Measurements from ENCODE around the gene SLC25A38.

GRCh38 chr3:39350714-39351113, 32.5 kb upstream of the SLC25A38 start:
- TF ChIP-seq CTCF (IDR thresholded peaks at IDR 0.05 in 4 of 5, conservative IDR thresholded peaks at IDR 0.05 in 1 of 5) (no peak), POLR2A (IDR thresholded peaks at IDR 0.05) (no peak)

Data from gastrocnemius medialis (tissue), 4 donors.